Measurements from ENCODE around the gene FANCC.
"Not testable (repeated sequence)": the region's sequence is repeated elsewhere in the genome, so short reads cannot be mapped to it uniquely, and the experiment has no call there.

Gene FANCC

DNA sequence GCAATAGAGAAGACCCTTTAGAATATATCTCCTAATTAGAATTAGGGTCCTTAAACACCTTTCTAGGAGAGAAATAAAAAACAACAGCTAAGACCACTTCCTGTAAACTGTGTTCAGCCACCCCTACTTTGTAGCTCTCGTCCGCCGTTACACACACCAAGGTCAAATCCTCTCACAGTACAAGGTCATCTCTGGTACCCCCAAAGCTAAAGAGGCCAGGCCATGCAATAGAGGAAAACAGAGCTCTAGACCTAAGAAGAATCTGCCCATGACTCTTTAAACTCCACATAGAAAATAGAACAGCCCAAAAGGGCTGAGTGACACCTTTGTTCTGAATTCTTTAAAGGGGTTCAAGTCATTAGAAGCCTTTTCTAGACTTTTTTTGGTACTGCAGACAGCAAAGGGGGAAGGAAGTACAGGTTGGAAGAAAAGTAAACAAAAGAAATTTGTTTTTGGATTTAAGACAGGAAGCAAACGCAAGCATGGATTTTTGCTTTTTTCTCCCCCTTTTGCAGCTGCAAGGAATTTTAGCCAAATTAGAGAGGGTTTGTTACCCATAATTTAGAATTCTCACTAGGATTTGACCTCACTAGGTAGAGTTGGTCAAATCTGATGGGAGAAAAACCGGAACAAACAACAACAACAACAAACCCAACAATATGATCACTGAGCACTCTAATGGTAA, 13.4 kb upstream of the FANCC start:
- no peak for DNase-seq (ENCODE audit: low read depth)

DNA sequence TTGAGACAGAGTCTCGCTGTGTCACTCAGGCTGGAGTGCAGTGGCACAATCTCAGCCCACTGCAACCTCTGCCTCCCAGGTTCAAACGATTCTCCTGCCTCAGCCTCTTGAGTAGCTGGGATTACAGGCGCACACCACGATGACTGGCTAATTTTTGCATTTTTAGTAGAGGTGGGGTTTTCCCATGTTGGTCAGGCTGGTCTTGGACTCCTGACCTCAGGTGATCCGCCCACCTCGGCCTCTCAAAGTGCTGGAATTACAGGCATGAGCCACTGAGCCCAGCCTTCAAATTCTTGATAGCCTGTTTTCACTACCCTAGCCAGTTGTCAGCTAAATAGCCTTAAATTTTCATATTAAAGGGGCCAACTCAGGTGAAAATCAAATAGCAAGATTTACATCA, 11.6 kb upstream of the FANCC start:
- DNase-seq (ENCODE audit: low read depth) = not testable (repeated sequence)

DNA sequence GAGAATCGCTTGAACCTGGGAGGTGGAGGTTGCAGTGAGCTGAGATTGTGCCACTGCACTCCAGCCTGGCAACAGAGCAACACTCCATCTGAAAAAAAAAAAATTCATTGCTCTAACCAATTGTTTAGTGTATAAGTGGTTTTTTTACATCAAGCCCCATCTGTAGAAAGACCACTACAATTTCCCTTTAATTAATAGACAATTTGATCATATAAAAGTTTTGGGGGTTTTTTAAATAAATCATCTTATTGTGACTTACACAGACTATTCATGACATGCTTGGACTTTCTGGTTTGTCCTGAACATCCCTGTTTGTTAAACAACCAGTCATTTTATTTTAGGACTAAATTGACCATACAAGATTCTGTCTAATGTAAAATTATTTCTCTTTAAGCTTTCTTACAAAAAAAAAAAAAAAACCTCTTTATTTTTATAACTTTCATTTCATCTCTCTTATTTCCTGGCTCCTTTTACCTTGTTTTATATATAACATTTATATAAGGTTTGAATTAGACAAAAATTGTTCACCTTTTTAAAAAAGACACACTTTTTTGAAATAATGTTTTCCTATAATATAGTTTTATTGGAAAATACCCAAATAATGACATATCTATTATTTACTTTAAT, 9.8 kb upstream of the FANCC start:
- no peak for DNase-seq (ENCODE audit: low read depth)

DNA sequence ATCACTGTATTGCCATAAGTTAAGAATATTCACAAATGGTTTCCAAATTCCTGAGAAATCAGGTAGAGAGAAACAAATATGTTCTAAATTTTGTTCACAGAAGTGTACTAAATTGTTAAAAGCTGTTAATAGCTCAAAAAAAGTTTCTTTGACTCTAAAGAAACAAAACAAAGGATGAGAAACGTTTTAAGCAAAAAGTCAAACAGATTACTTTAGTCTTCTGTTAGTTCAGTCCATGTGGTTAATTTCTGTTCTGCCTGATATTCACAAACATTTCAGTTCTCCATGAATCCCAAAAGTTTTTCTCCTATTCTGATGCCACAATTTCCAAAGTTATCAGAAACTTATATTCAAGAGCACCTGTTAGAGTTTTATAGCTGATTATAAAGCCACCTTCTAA, 7.7 kb upstream of the FANCC start:
- no peak for DNase-seq (ENCODE audit: low read depth)

GRCh38 chr9:95317893-95318211, 343 bp upstream of the FANCC start:
- DNase-seq (ENCODE audit: low read depth) = no peak

- no peak for DNase-seq (ENCODE audit: low read depth)
These were observed 753 bp downstream of the FANCC start for GRCh38 chr9:95316794-95317118.

DNA sequence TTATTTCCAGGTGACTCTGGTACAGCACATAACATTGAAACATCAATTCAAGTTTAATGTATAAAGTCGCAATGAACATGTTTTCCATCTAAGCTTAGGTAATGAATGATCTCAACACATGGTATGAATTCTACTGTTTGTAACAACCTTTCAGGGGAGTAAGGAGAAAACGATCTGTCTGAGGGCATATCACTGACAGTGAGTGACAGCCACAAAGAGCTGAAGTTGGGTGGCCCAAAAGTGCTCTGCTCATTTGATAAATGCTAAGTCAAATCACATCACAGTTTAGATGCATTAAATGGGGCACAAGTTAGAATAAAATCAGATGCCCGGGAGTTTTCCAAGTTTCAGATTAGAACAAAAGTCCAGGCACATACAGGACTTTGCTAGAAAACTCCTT, 1.2 kb downstream of the FANCC start:
- DNase-seq (ENCODE audit: low read depth) = no peak

- DNase-seq (ENCODE audit: low read depth) = no peak
These were observed 2.3 kb downstream of the FANCC start for GRCh38 chr9:95315108-95315746.

GRCh38 chr9:95313010-95313498, 4.5 kb downstream of the FANCC start:
- DNase-seq (ENCODE audit: low read depth) = peak; percentile 26

GRCh38 chr9:95311961-95312360, 5.5 kb downstream of the FANCC start:
- DNase-seq (ENCODE audit: low read depth) = no peak

- DNase-seq (ENCODE audit: low read depth) = no peak
These were observed 10.0 kb downstream of the FANCC start for GRCh38 chr9:95307538-95307937.

- DNase-seq (ENCODE audit: low read depth) = no peak
These were observed 10.7 kb downstream of the FANCC start for GRCh38 chr9:95306819-95307218.

- no peak for DNase-seq (ENCODE audit: low read depth)
These were observed 11.6 kb downstream of the FANCC start for GRCh38 chr9:95305770-95306492.

DNA sequence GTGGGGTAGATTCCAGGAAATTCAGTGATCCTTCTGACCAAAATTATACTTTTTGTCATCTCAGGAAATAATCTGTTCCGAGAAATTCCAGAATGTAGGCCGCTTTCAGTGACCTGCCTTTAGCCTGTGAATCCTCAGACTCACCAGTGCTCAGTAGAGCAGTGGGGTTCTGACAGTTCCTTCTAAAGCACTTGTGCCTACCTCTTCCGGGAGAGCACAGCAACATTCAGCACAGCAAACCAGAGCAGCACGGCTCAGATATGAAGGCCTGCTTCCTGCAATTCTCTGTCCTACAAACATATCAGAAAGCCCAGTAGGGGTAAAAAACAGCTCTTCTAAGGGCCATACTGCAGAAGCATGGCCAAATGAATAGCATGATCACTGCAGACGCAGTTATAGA, 15.0 kb downstream of the FANCC start:
- DNase-seq (ENCODE audit: low read depth) = no peak

DNA sequence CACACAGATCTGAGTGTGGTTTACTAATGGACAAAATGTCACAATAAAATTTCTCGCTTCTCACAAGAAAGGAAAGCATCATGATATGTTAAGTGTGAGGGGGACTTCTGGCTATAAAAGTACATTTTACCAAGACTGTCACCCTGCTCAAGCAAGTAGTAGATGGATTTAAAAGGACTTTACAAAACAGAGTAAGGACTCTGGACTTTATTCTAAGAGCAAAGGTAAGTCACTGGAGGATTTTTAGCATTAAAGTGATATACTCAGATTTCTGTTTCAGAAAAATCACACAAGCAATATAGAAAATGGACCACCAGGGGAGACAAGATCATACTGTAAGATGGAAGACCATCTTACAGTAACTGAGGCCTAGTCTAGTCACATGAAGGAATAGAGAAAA, 19.7 kb downstream of the FANCC start:
- DNase-seq (ENCODE audit: low read depth) = no peak

DNA sequence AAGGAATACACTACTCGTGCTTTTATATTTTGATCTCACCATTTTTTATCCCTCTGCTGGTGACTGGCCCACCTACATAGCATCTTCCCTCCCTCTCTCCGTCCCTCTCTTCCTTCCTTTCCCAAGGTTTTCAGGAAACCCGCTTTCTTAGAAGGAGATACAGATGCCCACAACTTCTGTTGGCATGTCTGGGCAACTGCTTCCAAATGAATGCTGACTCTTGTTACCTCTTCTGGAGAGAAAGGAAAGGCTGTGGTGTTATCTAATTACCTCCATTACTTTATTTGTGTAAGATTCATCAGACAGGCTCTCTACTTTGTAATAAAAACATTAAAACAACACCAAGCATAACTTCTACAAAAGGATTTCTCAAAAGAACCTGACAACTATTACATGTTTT, 20.2 kb downstream of the FANCC start:
- DNase-seq (ENCODE audit: low read depth) = no peak

GRCh38 chr9:95296761-95297160, 20.7 kb downstream of the FANCC start:
- no peak for DNase-seq (ENCODE audit: low read depth)

DNA sequence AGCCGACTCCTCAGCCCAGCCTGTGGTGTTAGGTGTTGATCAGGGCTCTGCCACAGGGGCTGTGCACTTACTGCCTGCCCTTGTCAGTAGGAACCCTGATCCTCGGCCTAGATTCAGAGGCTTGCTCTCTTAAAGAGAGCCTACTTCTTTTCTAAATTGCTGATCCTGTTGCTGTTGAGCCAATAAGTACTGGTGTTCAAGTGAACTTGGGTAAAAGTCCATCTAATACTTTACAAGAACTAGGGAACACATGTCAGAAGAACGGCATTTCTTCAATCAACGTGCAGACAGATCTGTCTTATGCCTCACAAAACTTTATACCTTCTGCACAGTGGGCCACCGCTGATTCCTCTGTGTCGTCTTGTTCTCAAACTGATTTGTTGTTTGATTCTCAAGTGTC, 24.2 kb downstream of the FANCC start:
- not testable (repeated sequence) for DNase-seq (ENCODE audit: low read depth)

DNA sequence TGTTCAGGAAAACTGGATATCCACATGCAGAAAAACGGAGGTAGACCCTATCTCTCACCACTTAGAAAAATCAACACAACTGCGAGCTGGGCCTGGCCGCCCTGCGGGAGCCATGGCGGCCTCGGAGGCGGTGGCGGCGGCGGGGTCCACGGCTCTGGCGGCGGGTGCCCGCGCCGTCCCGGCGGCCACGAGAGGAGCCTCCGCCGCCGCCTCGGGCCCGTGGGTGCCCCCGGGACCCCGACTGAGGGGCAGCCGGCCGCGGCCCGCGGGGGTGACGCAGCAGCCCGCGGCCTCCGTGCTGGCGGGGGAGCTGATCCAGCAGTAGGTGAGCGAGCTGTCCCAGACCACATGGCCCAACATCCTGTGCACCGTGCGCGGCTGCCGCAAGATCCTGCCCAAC, 25.3 kb downstream of the FANCC start:
- no peak for DNase-seq (ENCODE audit: low read depth)

DNA sequence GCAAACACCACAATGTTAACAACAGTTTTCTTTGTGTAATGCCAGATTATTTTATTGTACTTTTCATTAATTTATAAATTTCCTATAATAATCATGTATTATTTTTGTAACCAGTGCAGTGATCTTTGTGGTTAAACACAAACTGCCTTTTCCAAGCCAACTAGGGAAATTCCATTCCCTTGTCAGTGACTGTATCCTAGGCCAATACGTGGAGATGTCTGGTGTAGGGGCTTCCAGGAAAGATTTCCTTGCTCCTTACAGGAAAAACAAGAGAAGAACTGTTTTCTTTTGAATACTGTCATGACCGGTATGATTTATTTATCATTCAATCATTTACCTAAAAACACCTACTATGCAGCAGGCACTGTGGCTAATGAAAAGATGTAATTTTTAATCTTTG, 31.4 kb downstream of the FANCC start:
- DNase-seq (ENCODE audit: low read depth) = no peak

DNA sequence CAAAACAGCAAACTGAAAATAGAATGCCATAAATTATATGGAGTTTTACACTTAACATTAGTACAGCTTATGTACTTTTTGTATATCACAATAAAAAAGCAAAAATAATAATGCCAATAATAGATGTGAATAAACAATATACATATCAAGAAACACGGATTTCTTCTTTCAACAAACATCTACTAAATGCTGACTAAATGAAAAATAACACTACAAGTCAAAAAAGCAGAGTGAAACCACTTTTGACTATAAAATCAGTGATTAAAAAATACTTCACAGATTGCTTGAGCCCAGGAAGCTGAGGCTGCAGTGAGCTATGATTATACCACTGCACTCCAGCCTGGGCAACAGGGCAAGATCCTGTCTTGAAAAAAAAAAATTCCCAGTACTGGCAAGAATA, 32.2 kb downstream of the FANCC start:
- DNase-seq (ENCODE audit: low read depth) = no peak

- DNase-seq (ENCODE audit: low read depth) = peak; percentile 73
These were observed 33.1 kb downstream of the FANCC start for GRCh38 chr9:95284162-95285080.

All from stromal cell of bone marrow (primary cell).